Measurements from ENCODE around the gene ETV4. TPM values are rescaled to one million over a fixed set of nuclear protein-coding genes. Genes with fewer than 3 reads are reported as not detected.
A peak's percentile ranks its signal among the peaks of the same experiment; 100 is the strongest.

ETV4 gene
- total and polyA plus RNA-seq, 2 of the 13 experiments (the other 11 are each of a cell fraction or from before 2014, with no cell fraction given) = 128 to 330 TPM

- TF ChIP-seq CREB1 (IDR thresholded peaks at IDR 0.05) = peak; percentile 56
- no peak for TF ChIP-seq CREB1 (CRISPR knock-in tag; IDR thresholded peaks at IDR 0.05)
- no peak; the same call in 1 of the 2 replicates for TF ChIP-seq ZC3H4 (CRISPR knock-in tag; IDR thresholded peaks at IDR 0.05; ENCODE audit: borderline replicate concordance)
- TF ChIP-seq ZNF609 (CRISPR knock-in tag; IDR thresholded peaks at IDR 0.05; ENCODE audit: borderline replicate concordance) = peak; percentile 70; the same call in 1 of the 2 replicates
- peak; percentile 59; the same call in 1 of the 2 replicates for TF ChIP-seq TAF1 (CRISPR knock-in tag; IDR thresholded peaks at IDR 0.05)
- no peak for TF ChIP-seq PHF20 (CRISPR knock-in tag; IDR thresholded peaks at IDR 0.05)
- TF ChIP-seq BCL6 (CRISPR knock-in tag; IDR thresholded peaks at IDR 0.05) = no peak
- TF ChIP-seq MAFG (CRISPR knock-in tag; IDR thresholded peaks at IDR 0.05) = no peak
- TF ChIP-seq ZNF749 (CRISPR knock-in tag; IDR thresholded peaks at IDR 0.05; ENCODE audit: borderline replicate concordance) = peak; percentile 53; the same call in 1 of the 2 replicates
- no peak for TF ChIP-seq ZNF562 (CRISPR knock-in tag; IDR thresholded peaks at IDR 0.05; ENCODE audit: borderline replicate concordance)
- TF ChIP-seq CENPX (CRISPR knock-in tag; IDR thresholded peaks at IDR 0.05) = no peak
- TF ChIP-seq MEIS2 (CRISPR knock-in tag; IDR thresholded peaks at IDR 0.05) = peak; percentile 87
- TF ChIP-seq ZUFSP (CRISPR knock-in tag; IDR thresholded peaks at IDR 0.05; ENCODE audit: borderline replicate concordance) = no peak
- no peak for TF ChIP-seq TARDBP (CRISPR knock-in tag; IDR thresholded peaks at IDR 0.05)
- peak; percentile 80 for TF ChIP-seq DRAP1 (CRISPR knock-in tag; IDR thresholded peaks at IDR 0.05)
- TF ChIP-seq ZNF496 (CRISPR knock-in tag; IDR thresholded peaks at IDR 0.05; ENCODE audit: insufficient replicate concordance) = no peak
- TF ChIP-seq ZNF724P (CRISPR knock-in tag; IDR thresholded peaks at IDR 0.05; ENCODE audit: borderline replicate concordance) = no peak; the same call in 1 of the 2 replicates
- no peak for TF ChIP-seq THYN1 (CRISPR knock-in tag; IDR thresholded peaks at IDR 0.05; ENCODE audit: borderline replicate concordance, low read depth)
- TF ChIP-seq ZNF784 (CRISPR knock-in tag; IDR thresholded peaks at IDR 0.05; ENCODE audit: borderline replicate concordance) = 0 out of 2 replicates have a peak, but pooled peaks have one; percentile 63
- TF ChIP-seq ZBTB21 (CRISPR knock-in tag; IDR thresholded peaks at IDR 0.05) = no peak
- TF ChIP-seq U2AF1 (optimal IDR thresholded peaks at IDR 0.05; ENCODE audit: low read depth, low read length) = peak; percentile 57
- TF ChIP-seq STAG1 (CRISPR knock-in tag; IDR thresholded peaks at IDR 0.05) = peak; percentile 16; the same call in 1 of the 2 replicates
- TF ChIP-seq ATAD3A (CRISPR knock-in tag; IDR thresholded peaks at IDR 0.05) = no peak
- peak; percentile 69 for TF ChIP-seq POLR2AphosphoS5 (IDR thresholded peaks at IDR 0.05; ENCODE audit: low read depth, low read length)
Measured at GRCh38 chr17:43528319-43528987, 17.7 kb downstream of the ETV4 start (continued).
